Esophagus (tissue), 2 donors: ENCODE measurements around the gene HOXB3. TPM values are rescaled to one million over a fixed set of nuclear protein-coding genes. Genes with fewer than 3 reads are reported as not detected.
A peak's percentile ranks its signal among the peaks of the same experiment; 100 is the strongest.

ENCODE experiments used
- H3K27ac ChIP-seq, 2 donors: one replicate each; pipeline ENCODE4 v1.5.1; 2013; ENCODE audit warnings: low read depth in 2 of 2, mild to moderate bottlenecking in 2 of 2, inconsistent platforms in 1 of 2, low read length in 1 of 2, moderate library complexity in 1 of 2
- H3K27me3 ChIP-seq, 2 donors: one replicate each; pipeline ENCODE4 v1.6.1; 2013; ENCODE audit warnings: low read length in 2 of 2, control low read depth in 1 of 2, mild to moderate bottlenecking in 1 of 2; ENCODE audit not compliant: insufficient read depth in 2 of 2, control insufficient read depth in 1 of 2
- H3K36me3 ChIP-seq, 2 donors: one replicate each; pipeline ENCODE4 v1.6.1; 2013; ENCODE audit warnings: low read length in 1 of 2; ENCODE audit not compliant: control insufficient read depth in 2 of 2, insufficient read depth in 2 of 2
- H3K4me1 ChIP-seq, 2 donors: one replicate each; pipeline ENCODE4 v1.6.1; 2013; ENCODE audit warnings: low read length in 1 of 2; ENCODE audit not compliant: control insufficient read depth in 2 of 2, insufficient read depth in 2 of 2
- H3K4me3 ChIP-seq, 2 donors: one replicate each; pipeline ENCODE4 v1.5.1; 2013; ENCODE audit warnings: low read length in 2 of 2, mild to moderate bottlenecking in 2 of 2, low read depth in 1 of 2, moderate library complexity in 1 of 2
- H3K9me3 ChIP-seq, 2 donors: one replicate each; pipeline ENCODE4 v1.6.1; 2013; ENCODE audit warnings: mild to moderate bottlenecking in 2 of 2, low read depth in 1 of 2, low read length in 1 of 2, moderate library complexity in 1 of 2; ENCODE audit not compliant: control insufficient read depth in 2 of 2, insufficient read depth in 1 of 2
- WGBS, 2 donors: extraction: QIAGEN DNeasy Blood & Tissue Kit; methylation state at CpG; one replicate each; pipeline ENCODE4 v1.1.7; 2013; 5-methylcytosine and 5-hydroxymethylcytosine counted together
- polyA plus RNA-seq, 2 donors: library from polyadenylated mRNA; stranded (reverse); fragments of 200-250 nt; gene quantifications; one replicate each; pipeline ENCODE4 v1.2.3, GENCODE V29; 2013
- donor health status: healthy with polysubstance abuse.
- donor health status: Bipolar disorder and iron deficiency.

HOXB3 gene
- polyA plus RNA-seq, 2 donors = 6.3 to 12.7 TPM

GRCh38 chr17:48577946-48578615 is 12.0 kb downstream of the HOXB3 start, which contains the start of gene HOXB4:
HOXB4 (minus strand) TSS chr17:48578350; CDS start chr17:48578319, 31 bp downstream.
- no peaks in the 10 kb centered on the region for H3K27me3 ChIP-seq
- no peaks in the 10 kb centered on the region for H3K9me3 ChIP-seq
- WGBS, 2 donors = 2% methylated on average over 44 to 58 of the region's 58 CpGs
- H3K27ac ChIP-seq = peak within 1 kb of the TSS; percentile 92 to 94
- H3K4me1 ChIP-seq = peaks cover 0 to 3% of the 10 kb centered on the region in 2 donors
- H3K36me3 ChIP-seq = no peaks in the 10 kb centered on the region
- H3K4me3 ChIP-seq = peak within 1 kb of the TSS; percentile 57 to 62

- Histone ChIP-seq H3K36me3 (no peaks in the 10 kb centered on the region), H3K4me3 (peak overlapping the region; percentile 57 to 62), H3K9me3 (no peaks in the 10 kb centered on the region), H3K27ac (peak overlapping the region; percentile 92 to 94), H3K27me3 (no peaks in the 10 kb centered on the region), H3K4me1 (peaks cover 0 to 3% of the 10 kb centered on the region in 2 donors)
- WGBS, 2 donors = 2 to 3% methylated on average over 19 of the region's 19 CpGs
These were observed 12.6 kb downstream of the HOXB3 start for GRCh38 chr17:48577330-48577945.

GRCh38 chr17:48576479-48577309 is 13.3 kb downstream of the HOXB3 start:
- Histone ChIP-seq H3K4me3 (peak overlapping the region; percentile 57 to 62), H3K4me1 (peaks cover 0 to 3% of the 10 kb centered on the region in 2 donors), H3K27ac (peak overlapping the region; percentile 92 to 94), H3K36me3 (no peaks in the 10 kb centered on the region), H3K9me3 (no peaks in the 10 kb centered on the region), H3K27me3 (no peaks in the 10 kb centered on the region)
- WGBS, 2 donors = 12 to 17% methylated on average over 40 to 43 of the region's 43 CpGs

GRCh38 chr17:48575673-48576478 is 14.2 kb downstream of the HOXB3 start:
- Histone ChIP-seq H3K9me3 (no peaks in the 10 kb centered on the region), H3K36me3 (no peaks in the 10 kb centered on the region), H3K4me3 (peak overlapping the region in 1 of 2 donors; percentile 57), H3K27me3 (no peaks in the 10 kb centered on the region), H3K27ac (peak overlapping the region; percentile 85 to 92), H3K4me1 (peaks cover 0 to 3% of the 10 kb centered on the region in 2 donors)
- WGBS, 2 donors = 26 to 29% methylated on average over 22 of the region's 22 CpGs

- H3K4me1 ChIP-seq = peaks cover 0 to 3% of the 10 kb centered on the region in 2 donors
- no peaks in the 10 kb centered on the region for H3K9me3 ChIP-seq
- 32 to 37% methylated on average over 7 of the region's 7 CpGs for WGBS, 2 donors
- H3K27me3 ChIP-seq = no peaks in the 10 kb centered on the region
- H3K4me3 ChIP-seq = peak overlapping the region in 1 of 2 donors; percentile 37
- peak overlapping the region; percentile 85 to 92 for H3K27ac ChIP-seq
- H3K36me3 ChIP-seq = no peaks in the 10 kb centered on the region
These were observed 14.9 kb downstream of the HOXB3 start for GRCh38 chr17:48575066-48575582.

- Histone ChIP-seq H3K36me3 (no peaks in the 10 kb centered on the region), H3K4me1 (peaks cover 0 to 3% of the 10 kb centered on the region in 2 donors), H3K27ac (peak overlapping the region; percentile 92 to 94), H3K4me3 (peak overlapping the region in 1 of 2 donors; percentile 37), H3K9me3 (no peaks in the 10 kb centered on the region), H3K27me3 (no peaks in the 10 kb centered on the region)
- WGBS, 2 donors = 36 to 41% methylated on average over 8 of the region's 8 CpGs
These were observed 15.5 kb downstream of the HOXB3 start for GRCh38 chr17:48574505-48575065.

- WGBS, 2 donors = 55 to 57% methylated on average over 1 of the region's 1 CpG
- no peaks in the 10 kb centered on the region for H3K9me3 ChIP-seq
- H3K4me1 ChIP-seq = peaks cover 0 to 3% of the 10 kb centered on the region in 2 donors
- H3K27ac ChIP-seq = peak overlapping the region; percentile 92 to 94
- H3K4me3 ChIP-seq = no peak overlapping the region
- H3K27me3 ChIP-seq = no peaks in the 10 kb centered on the region
- no peaks in the 10 kb centered on the region for H3K36me3 ChIP-seq
These were observed 18.1 kb downstream of the HOXB3 start for GRCh38 chr17:48571826-48572417.

GRCh38 chr17:48571024-48571818 is 18.8 kb downstream of the HOXB3 start:
- H3K27ac ChIP-seq = peak overlapping the region; percentile 92 to 94
- H3K4me3 ChIP-seq = peak overlapping the region; percentile 29 to 48
- no peaks in the 10 kb centered on the region for H3K27me3 ChIP-seq
- WGBS, 2 donors = 29 to 35% methylated on average over 26 of the region's 26 CpGs
- H3K36me3 ChIP-seq = no peaks in the 10 kb centered on the region
- peaks cover 0 to 3% of the 10 kb centered on the region in 2 donors for H3K4me1 ChIP-seq
- H3K9me3 ChIP-seq = no peaks in the 10 kb centered on the region
